Mesenteric fat pad (tissue), 1 donor: Measurements from ENCODE around the gene SRRM1. TPM values are rescaled to one million over a fixed set of nuclear protein-coding genes. Genes with fewer than 3 reads are reported as not detected.

Experiments
- DNase-seq: peaks from one replicate; pipeline ENCODE4 v3.0.0-alpha.2; 2020; ENCODE audit warnings: low spot score
- long read RNA-seq: library from polyadenylated mRNA; unstranded; transcript quantifications from one replicate; pipeline ENCODE4 v2.0.0, GENCODE V29; 2020
- total RNA-seq: library from RNA; stranded (reverse); fragmentation: NEBNext Ultra II Directional; extraction: Animal tissue kit (Norgen Biotek cat#: 25700); gene quantifications from one replicate; pipeline ENCODE4 v1.2.1, GENCODE V29; 2021
- donor health status: DM: yes; HTN: yes; CAD: no.

Gene SRRM1, protein sequence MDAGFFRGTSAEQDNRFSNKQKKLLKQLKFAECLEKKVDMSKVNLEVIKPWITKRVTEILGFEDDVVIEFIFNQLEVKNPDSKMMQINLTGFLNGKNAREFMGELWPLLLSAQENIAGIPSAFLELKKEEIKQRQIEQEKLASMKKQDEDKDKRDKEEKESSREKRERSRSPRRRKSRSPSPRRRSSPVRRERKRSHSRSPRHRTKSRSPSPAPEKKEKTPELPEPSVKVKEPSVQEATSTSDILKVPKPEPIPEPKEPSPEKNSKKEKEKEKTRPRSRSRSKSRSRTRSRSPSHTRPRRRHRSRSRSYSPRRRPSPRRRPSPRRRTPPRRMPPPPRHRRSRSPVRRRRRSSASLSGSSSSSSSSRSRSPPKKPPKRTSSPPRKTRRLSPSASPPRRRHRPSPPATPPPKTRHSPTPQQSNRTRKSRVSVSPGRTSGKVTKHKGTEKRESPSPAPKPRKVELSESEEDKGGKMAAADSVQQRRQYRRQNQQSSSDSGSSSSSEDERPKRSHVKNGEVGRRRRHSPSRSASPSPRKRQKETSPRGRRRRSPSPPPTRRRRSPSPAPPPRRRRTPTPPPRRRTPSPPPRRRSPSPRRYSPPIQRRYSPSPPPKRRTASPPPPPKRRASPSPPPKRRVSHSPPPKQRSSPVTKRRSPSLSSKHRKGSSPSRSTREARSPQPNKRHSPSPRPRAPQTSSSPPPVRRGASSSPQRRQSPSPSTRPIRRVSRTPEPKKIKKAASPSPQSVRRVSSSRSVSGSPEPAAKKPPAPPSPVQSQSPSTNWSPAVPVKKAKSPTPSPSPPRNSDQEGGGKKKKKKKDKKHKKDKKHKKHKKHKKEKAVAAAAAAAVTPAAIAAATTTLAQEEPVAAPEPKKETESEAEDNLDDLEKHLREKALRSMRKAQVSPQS
- total RNA-seq, result 103 TPM
- long read RNA-seq, transcript SRRM1-205 (4 exons, 2,624 nt), result major isoform, 11 of 77 reads
- long read RNA-seq, partial matches to known transcripts, result 45 of 77 reads
- long read RNA-seq, other reads (novel, unspliced or antisense), result 17 of 77 reads

- peak; percentile 99 for DNase-seq
Measured at GRCh38 chr1:24642481-24643362, at the start of gene SRRM1. Gene SRRM1, plus strand, starts transcription at chr1:24643302. Its CDS starts 25 bp downstream, at chr1:24643327.

DNA sequence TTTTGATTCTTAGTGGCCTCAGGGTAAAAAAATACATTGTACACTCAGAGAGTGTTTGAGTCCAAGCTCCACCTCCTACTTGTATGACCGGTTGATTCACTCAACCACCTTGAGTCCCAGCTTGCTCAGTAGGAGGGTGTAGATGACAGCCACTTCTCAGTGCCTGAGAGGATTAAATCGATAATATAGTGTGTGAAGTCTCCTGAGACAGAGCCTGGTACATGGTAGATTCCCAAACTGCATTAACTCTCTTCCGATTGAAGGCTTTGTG, 48.8 kb upstream of the SRRM1 start:
- DNase-seq, result no peak

GRCh38 chr1:24596401-24596880, 46.7 kb upstream of the SRRM1 start:
- peak; percentile 22 for DNase-seq

DNA sequence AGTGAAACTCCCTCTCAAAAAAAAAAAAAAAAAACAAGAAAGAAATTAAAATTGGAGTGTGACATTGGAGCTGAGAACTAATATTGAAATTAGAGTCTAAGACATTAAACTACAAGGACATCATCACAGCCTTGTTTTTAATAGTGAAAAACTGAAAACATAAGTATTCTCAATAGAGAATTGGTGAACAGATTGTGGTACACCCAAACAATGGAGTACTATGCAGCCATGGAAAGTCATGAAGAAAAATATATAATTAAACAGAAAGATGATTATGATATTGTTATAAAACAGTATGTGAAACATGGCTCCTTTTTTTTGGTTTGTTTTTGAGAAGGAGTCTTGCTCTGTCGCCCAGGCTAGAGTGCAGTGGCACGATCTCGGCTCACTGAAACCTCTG, 43.8 kb upstream of the SRRM1 start:
- no peak for DNase-seq

DNA sequence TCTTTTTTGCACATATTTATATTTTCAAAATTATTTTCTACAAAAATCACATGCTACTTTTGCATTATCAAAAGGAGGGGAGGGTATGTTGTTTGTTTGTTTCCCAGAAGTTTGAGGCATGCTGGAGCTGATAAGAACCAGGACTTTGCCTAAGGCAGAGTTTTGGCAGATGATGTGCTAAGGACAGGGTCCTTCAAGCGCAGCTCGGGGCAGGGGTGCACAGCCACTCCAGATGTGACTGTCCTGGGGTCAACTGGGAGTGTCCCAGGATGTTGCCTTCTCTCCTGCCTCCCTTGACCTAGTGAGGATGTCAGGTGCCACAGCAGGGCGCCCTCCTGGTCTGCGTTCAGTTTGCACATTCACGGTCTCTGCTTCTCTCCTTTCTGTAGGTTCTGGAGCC, 42.6 kb upstream of the SRRM1 start:
- peak; percentile 39 for DNase-seq

- peak; percentile 37 for DNase-seq
Measured at GRCh38 chr1:24605534-24606295, 37.4 kb upstream of the SRRM1 start.

GRCh38 chr1:24606296-24606605, 36.9 kb upstream of the SRRM1 start:
- DNase-seq, result no peak

DNA sequence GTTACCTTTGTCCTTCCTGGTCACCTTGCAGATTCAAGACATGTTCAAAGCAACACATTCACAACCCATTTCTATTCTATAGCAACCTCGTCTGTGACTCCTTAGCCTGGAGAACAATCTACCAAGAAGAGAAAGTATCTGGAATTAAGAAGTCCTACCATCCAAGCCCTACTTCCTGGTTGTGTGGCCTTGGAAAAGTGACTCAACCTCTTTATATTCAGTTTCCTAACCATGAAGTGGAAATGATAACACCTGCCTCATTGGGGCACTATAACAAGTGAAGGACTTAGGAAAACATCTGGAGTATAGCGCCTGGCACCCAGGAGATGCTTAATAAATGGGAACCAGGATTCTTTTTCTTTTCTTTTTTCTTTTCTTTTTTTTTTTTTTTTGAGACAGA, 36.5 kb upstream of the SRRM1 start:
- DNase-seq, result no peak

DNA sequence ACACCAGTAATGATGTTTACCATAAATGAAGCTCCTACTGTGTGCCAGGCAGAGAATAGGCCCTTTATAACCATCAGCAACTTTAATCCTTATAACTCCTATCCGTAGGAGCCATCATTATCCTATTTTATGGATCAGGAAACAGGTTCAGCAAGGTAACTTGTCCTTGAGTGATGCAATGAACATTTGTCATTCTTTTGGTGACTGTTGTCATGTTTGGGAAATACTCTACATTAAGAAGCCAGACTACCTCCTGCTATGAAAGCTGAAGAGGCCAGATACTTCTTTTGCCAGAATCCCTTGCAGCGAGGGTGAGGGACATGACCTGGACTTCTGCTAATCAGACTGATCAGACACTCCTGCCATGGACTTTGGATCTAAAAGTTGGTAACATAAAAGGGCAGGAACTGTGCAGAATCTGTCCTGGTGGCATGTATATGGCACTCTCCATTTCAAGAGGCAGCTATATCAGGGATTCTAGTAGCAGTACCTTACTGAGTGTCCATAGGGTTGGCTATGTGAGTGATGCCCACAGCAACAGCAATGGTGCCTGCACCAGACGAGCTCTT, 33.1 kb upstream of the SRRM1 start:
- no peak for DNase-seq

DNA sequence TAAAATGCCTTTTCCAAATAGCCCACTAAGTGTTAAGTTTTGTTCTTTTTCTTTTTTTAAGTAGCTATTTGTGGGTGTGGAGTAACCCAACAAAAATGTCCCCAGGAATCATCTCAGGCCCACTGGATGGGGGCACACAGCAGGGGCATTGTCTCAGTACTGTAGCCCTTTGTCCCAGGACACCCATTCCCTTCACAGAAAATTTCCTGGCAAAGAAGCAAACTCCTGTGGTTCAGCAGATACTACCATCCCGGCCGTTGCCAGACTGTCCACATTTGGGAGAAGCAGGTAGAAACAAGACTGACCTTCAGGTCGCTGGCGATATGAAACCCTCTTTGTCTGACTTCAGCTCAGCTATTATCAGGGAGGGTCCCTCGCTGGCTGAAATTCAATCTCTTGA, 23.7 kb upstream of the SRRM1 start:
- DNase-seq, result no peak

GRCh38 chr1:24620678-24621077, 22.4 kb upstream of the SRRM1 start:
- no peak for DNase-seq

DNA sequence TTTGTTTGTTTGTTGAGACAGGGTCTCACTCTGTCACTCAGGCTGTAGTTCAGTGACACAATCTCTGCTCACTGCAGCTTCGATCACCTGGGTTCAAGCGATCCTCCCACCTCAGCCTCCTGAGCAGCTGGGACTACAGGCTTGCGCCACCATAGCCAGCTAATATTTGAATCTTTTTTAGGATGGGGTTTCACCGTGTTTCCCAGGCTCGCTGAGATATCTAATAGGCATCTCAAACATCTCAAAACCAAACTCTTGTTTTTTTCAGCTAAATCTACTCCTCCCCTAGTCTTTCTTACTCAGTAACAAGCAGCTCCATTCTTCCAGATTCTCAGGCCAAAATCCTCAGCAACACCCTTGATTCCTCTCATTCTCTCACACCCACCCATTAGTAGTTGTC, 22.0 kb upstream of the SRRM1 start:
- DNase-seq, result no peak

DNA sequence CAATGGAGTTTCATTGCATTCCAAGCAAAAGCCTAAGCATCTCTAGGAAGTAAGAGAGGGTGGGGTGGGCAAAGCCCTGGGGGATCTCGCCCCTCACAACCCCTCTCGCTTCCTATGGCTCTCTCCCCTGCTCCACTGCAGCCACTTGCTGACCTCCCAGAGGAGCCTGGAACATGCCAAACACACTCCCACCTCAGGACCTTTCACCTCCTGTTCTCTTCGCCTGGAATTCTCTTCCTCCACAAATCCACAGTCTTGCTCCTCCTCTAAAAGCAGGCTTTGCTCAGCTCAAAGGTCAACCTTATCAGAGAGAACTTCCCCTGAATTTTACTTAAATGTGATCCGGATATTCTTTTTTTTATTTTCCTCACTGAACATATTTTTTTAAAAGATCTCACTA, 20.9 kb upstream of the SRRM1 start:
- DNase-seq, result no peak

GRCh38 chr1:24632832-24633175, 10.3 kb upstream of the SRRM1 start:
- DNase-seq, result no peak

DNA sequence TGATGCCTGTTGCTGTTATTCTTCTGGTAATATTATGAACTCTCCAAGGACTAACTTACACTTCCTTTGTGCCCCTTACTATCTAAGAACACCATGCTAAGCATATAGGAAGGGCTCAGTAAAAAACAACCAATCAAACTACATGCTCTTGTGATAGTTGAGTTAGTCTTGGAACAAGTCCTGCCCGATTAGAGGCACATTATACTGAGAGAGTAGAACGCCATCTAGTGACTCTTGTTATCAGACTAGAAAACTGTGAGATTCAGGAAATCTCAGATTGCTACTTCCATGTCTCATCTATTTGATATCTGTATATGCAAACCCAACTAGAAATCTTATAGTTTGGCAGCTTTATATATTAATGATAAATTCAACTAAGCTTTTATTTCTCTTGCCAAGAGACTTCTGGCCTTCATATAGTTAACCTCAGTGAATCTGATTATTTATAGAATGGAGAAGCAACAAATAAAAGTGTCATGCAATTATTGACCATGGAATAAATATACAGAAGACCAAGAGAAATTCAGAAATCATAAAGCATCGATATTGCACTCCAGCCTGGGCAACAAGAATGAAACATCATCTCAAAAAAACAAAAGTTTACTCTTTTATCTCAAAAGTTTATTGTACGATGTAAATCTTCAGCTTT, 7.8 kb upstream of the SRRM1 start:
- no peak for DNase-seq

- no peak for DNase-seq
Measured at GRCh38 chr1:24636661-24637357, 6.3 kb upstream of the SRRM1 start.

- no peak for DNase-seq
Measured at GRCh38 chr1:24639094-24639493, 4.0 kb upstream of the SRRM1 start.

DNA sequence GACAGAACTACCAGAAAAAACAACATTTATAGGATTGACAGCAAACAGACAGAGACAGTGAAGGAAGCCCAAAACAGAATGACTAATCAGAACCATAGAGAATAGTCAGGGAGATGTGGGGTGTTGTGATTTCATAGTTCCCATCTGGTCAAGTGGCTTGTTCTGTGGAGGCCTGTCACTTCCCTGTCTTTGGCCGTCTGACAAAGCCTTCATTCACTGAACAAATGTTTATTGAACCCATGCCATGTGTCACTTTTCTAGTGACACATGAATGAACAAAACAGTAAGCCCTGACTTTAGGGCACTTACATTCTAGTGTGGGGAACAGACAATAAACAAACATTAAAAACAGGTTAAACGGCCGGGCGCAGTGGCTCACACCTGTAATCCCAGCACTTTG, 3.2 kb upstream of the SRRM1 start:
- DNase-seq, result no peak

- no peak for DNase-seq
Measured at GRCh38 chr1:24640288-24640687, 2.8 kb upstream of the SRRM1 start.
